ENCODE results near the gene WASF2. TPM values are rescaled to one million over a fixed set of nuclear protein-coding genes. Genes with fewer than 3 reads are reported as not detected.
"Not testable (repeated sequence)": the region's sequence is repeated elsewhere in the genome, so short reads cannot be mapped to it uniquely, and the experiment has no call there.

Gene WASF2, protein sequence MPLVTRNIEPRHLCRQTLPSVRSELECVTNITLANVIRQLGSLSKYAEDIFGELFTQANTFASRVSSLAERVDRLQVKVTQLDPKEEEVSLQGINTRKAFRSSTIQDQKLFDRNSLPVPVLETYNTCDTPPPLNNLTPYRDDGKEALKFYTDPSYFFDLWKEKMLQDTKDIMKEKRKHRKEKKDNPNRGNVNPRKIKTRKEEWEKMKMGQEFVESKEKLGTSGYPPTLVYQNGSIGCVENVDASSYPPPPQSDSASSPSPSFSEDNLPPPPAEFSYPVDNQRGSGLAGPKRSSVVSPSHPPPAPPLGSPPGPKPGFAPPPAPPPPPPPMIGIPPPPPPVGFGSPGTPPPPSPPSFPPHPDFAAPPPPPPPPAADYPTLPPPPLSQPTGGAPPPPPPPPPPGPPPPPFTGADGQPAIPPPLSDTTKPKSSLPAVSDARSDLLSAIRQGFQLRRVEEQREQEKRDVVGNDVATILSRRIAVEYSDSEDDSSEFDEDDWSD
- 10 to 100 TPM; 41.6 to 93.5 (median 43.2) TPM for total RNA-seq

DNA sequence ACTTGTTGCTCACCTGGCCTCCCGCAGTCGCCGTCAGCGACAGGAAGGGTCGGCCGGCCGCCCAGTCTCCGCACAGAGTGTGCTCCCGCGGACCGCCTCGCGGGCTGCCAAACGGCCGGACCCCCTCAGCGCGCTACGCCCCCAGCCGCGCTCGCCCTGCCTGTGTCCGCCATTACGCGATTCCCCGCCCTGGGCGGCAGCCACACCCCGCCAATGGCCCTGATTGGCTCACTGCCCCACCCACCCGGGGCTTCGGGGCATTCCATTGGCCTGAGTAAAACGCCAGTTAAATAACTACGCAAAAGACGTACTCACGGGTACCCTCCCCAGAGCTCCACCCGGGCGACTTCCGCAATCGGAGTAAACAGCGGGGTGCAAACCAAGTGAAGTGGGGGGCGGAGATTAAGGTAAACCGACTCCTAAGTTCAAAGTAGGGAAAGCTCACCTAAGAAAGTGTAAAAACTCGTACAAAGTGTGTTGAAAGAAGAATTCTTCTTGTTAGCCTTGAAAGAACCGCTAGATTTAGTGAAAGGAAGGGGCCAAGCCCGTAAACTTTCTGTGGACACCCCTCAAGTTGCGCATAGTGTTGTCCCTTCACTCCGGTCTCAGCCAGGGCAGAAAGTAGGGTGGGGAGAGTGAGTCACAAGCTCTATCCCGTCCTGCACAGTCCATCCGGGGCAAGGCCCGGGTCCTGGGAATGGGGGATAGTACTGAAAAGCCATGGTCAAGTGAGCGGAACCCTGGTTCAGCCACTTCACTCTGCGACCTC lies at the start of gene WASF2:
Gene WASF2, minus strand, starts transcription at position 195 of the 769 bp plus-strand sequence. CDS start 61,277 bp downstream, outside the sequence.
- H3K36me3 ChIP-seq: no peaks in the 10 kb centered on the region
- H3K27me3 ChIP-seq: no peaks in the 10 kb centered on the region
- H3K9me3 ChIP-seq: no peaks in the 10 kb centered on the region
- H3K4me1 ChIP-seq: peaks cover 7 to 12% of the 10 kb centered on the region in 2 donors
- peak within 1 kb of the TSS; percentile 99 to 100 for H3K27ac ChIP-seq
- intact Hi-C loops (cut with DNase I; ENCODE audit: low total_unique reads): no loop called here
- TF ChIP-seq POLR2A (IDR thresholded peaks at IDR 0.05): peak; percentile 81
- peak; percentile 88 to 98 (median 93) for TF ChIP-seq POLR2AphosphoS5 (IDR thresholded peaks at IDR 0.05)
- TF ChIP-seq CTCF (IDR thresholded peaks at IDR 0.05): no peak
- DNase-seq (ENCODE audit: low spot score in 2 of 2): peak; percentile 98 to 99
- peak within 1 kb of the TSS; percentile 87 to 99 (median 99) for H3K4me3 ChIP-seq

GRCh38 chr1:27538793-27539192 lies 48.8 kb upstream of the WASF2 start:
- Histone ChIP-seq H3K36me3 (no peaks in the 10 kb centered on the region), H3K27ac (peak overlapping the region; percentile 93 to 94), H3K4me3 (no peak overlapping the region), H3K9me3 (no peaks in the 10 kb centered on the region), H3K4me1 (peaks cover 19 to 45% of the 10 kb centered on the region in 2 donors), H3K27me3 (no peaks in the 10 kb centered on the region)
- intact Hi-C loops (cut with DNase I; ENCODE audit: low total_unique reads): no loop called here
- TF ChIP-seq POLR2AphosphoS5 (IDR thresholded peaks at IDR 0.05): peak in 1 of 3 donors; percentile 34
- TF ChIP-seq CTCF (IDR thresholded peaks at IDR 0.05): no peak
- DNase-seq (ENCODE audit: low spot score in 2 of 2): no peak

DNA sequence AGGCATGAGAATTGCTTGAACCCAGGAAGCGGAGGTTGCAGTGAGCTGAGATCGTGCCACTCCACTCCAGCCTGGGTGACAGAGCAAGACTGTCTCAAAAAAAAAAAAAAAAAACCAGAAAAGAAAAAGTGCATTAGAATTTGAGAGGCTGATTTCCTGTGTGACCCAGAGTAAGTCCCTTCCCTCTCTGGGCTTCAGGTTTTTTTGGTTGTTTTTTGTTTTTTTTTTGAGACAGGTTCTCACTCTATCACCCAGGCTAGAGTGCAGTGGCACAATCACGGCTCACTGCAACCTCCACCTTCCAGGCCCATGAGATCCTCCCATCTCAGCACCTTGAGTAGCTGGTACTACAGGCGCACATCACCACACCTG lies 48.3 kb upstream of the WASF2 start:
- H3K36me3 ChIP-seq; DNase-seq (ENCODE audit: low spot score in 2 of 2); H3K9me3 ChIP-seq; H3K4me3 ChIP-seq; H3K27me3 ChIP-seq; intact Hi-C loops (cut with DNase I; ENCODE audit: low total_unique reads): not testable (repeated sequence)
- Histone ChIP-seq H3K27ac (peak overlapping the region; percentile 93 to 94), H3K4me1 (peaks cover 19 to 45% of the 10 kb centered on the region in 2 donors)

- peaks cover 19 to 33% of the 10 kb centered on the region in 2 donors for H3K4me1 ChIP-seq
- peak overlapping the region; percentile 88 to 94 for H3K27ac ChIP-seq
- intact Hi-C loops (cut with DNase I; ENCODE audit: low total_unique reads): no loop called here
- DNase-seq (ENCODE audit: low spot score in 2 of 2): peak in 1 of 2 donors; percentile 72
- no peaks in the 10 kb centered on the region for H3K36me3 ChIP-seq
- no peaks in the 10 kb centered on the region for H3K9me3 ChIP-seq
- TF ChIP-seq CTCF (IDR thresholded peaks at IDR 0.05) (no peak), POLR2A (IDR thresholded peaks at IDR 0.05) (no peak), POLR2AphosphoS5 (IDR thresholded peaks at IDR 0.05) (peak in 1 of 3 donors; percentile 15)
- no peaks in the 10 kb centered on the region for H3K27me3 ChIP-seq
- H3K4me3 ChIP-seq: peak overlapping the region in 1 of 3 donors; percentile 43
Observed at GRCh38 chr1:27536767-27537166, 46.8 kb upstream of the WASF2 start.

DNA sequence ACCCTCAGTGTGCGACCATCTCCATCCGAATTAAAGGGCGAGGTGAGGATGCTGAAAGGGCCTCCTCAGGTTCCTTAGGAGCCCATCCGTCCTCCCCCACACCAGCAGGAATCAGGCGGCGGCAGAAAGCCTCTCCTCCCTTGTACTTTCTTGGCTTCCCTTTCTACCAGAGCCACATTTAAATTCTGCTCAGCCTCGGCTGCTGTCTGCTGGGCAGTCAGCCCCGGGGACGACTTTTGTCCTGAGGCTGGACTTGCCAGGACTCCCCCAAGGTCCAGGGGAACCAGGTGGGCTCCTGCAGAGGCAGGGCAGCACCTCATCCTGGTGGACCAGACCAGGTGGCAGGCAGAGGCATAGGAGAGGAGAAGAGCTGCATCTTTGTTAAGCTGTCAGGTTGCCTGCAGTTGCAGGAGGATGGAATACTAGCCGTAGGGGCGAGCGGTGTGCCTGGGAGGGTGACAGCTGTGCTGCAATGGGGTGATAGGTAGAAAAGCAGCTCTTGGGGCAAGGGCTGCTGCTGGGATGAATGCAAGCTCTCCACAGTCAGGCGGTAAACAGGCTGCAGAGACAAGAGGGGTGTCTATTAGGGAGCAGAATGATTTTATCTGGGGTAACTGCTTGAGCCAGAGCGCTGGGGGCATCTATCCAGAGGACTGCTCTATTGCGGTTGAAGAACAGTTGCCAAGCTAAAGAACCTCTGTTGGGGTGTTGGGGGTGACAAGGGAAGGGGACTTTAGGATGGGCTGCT lies 46.2 kb upstream of the WASF2 start:
- Histone ChIP-seq H3K9me3 (no peaks in the 10 kb centered on the region), H3K4me3 (peak overlapping the region in 1 of 3 donors; percentile 43), H3K4me1 (peaks cover 19 to 32% of the 10 kb centered on the region in 2 donors), H3K27ac (peak overlapping the region; percentile 88 to 94), H3K27me3 (no peaks in the 10 kb centered on the region), H3K36me3 (no peaks in the 10 kb centered on the region)
- intact Hi-C loops (cut with DNase I; ENCODE audit: low total_unique reads): no loop called here
- TF ChIP-seq POLR2AphosphoS5 (IDR thresholded peaks at IDR 0.05): no peak
- TF ChIP-seq CTCF (IDR thresholded peaks at IDR 0.05): no peak
- no peak for TF ChIP-seq POLR2A (IDR thresholded peaks at IDR 0.05)
- no peak for DNase-seq (ENCODE audit: low spot score in 2 of 2)

All from breast epithelium (tissue), 4 donors.